Uterus (tissue), 2 donors: ENCODE measurements around the gene NHSL1.

Experiments
- CTCF ChIP-seq, 4 experiments: fragments of 200-600 bp in 2 of 4; fragments of 450-650 bp in 2 of 4; sonication (generic) in 2 of 4; IDR thresholded peaks; one replicate each; pipeline ENCODE4 v1.5.1; 2016 to 2019; ENCODE audit warnings: antibody characterized with exemption in 4 of 4, mild to moderate bottlenecking in 2 of 4, moderate library complexity in 1 of 4
- POLR2A ChIP-seq, 2 donors: fragments of 450-650 bp; IDR thresholded peaks; one replicate each; pipeline ENCODE4 v1.6.1; 2016; ENCODE audit warnings: antibody characterized with exemption in 2 of 2, mild to moderate bottlenecking in 1 of 2, moderate library complexity in 1 of 2

GRCh38 chr6:138508676-138508988 is 9.3 kb upstream of the NHSL1 start:
- TF ChIP-seq POLR2A (IDR thresholded peaks at IDR 0.05) (no peak), CTCF (IDR thresholded peaks at IDR 0.05) (no peak)
